GM23338 (cell line): ENCODE results near the gene PLA2R1. TPM values are rescaled to one million over a fixed set of nuclear protein-coding genes. Genes with fewer than 3 reads are reported as not detected.

Source experiments
- ATAC-seq: fragments of 200-7000 bp; cut with Tn5 transposase; 3 replicates; pipeline ENCODE4 v1.9.1; 2020
- DNase-seq: peaks from one replicate; pipeline ENCODE4 v3.0.0-alpha.2; 2015; ENCODE audit warnings: low spot score
- H2AFZ ChIP-seq: fragments of 200-600 bp; sonication (generic); 2 replicates; pipeline ENCODE4 v1.8.0; 2016; ENCODE audit warnings: antibody characterized with exemption, mild to moderate bottlenecking, moderate library complexity
- H3F3A ChIP-seq: fragments of 200-600 bp; sonication (generic); replicated peaks from 2 replicates; pipeline ENCODE4 v1.8.0; 2017; ENCODE audit warnings: antibody characterized with exemption, mixed run types, low read depth
- H3K27ac ChIP-seq: fragments of 200-600 bp; sonication (generic); 2 replicates; pipeline ENCODE4 v1.6.1; 2016; ENCODE audit warnings: low read depth
- H3K27me3 ChIP-seq: fragments of 200-600 bp; sonication (generic); 2 replicates; pipeline ENCODE4 v1.8.0; 2016; ENCODE audit warnings: mild to moderate bottlenecking, mixed run types, moderate library complexity; ENCODE audit not compliant: insufficient read depth
- H3K36me3 ChIP-seq: fragments of 200-600 bp; sonication (generic); 2 replicates; pipeline ENCODE4 v1.8.0; 2016; ENCODE audit warnings: mild to moderate bottlenecking; ENCODE audit not compliant: insufficient read depth
- H3K4me1 ChIP-seq: fragments of 200-600 bp; sonication (generic); 2 replicates; pipeline ENCODE4 v1.8.0; 2016; ENCODE audit warnings: mild to moderate bottlenecking, moderate library complexity; ENCODE audit not compliant: insufficient read depth
- H3K4me2 ChIP-seq: fragments of 200-600 bp; sonication (generic); 2 replicates; pipeline ENCODE4 v1.7.1; 2017; ENCODE audit warnings: mixed run types
- H3K4me3 ChIP-seq: fragments of 200-600 bp; sonication (generic); 2 replicates; pipeline ENCODE4 v1.6.1; 2016; ENCODE audit warnings: mixed run types
- H3K79me2 ChIP-seq: fragments of 200-600 bp; sonication (generic); replicated peaks from 2 replicates; pipeline ENCODE4 v1.8.0; 2017; ENCODE audit warnings: mild to moderate bottlenecking; ENCODE audit not compliant: insufficient read depth
- H3K9me2 ChIP-seq: fragments of 200-600 bp; sonication (generic); 2 replicates; pipeline ENCODE4 v1.8.0; 2017; ENCODE audit not compliant: insufficient read depth
- H4K20me1 ChIP-seq: fragments of 200-600 bp; sonication (generic); replicated peaks from 2 replicates; pipeline ENCODE4 v1.8.0; 2017; ENCODE audit warnings: mild to moderate bottlenecking; ENCODE audit not compliant: insufficient read depth
- H3K27ac Mint-ChIP-seq: 2 replicates; pipeline ENCODE4 v1.8.0; 2020; ENCODE audit warnings: inconsistent platforms, mild to moderate bottlenecking, moderate library complexity, mixed read lengths
- H3K27me3 Mint-ChIP-seq: 3 replicates; pipeline ENCODE4 v1.8.0; 2022; ENCODE audit warnings: low read depth, mild to moderate bottlenecking, moderate library complexity, mixed read lengths, inconsistent platforms; ENCODE audit not compliant: insufficient read depth, poor library complexity
- H3K36me3 Mint-ChIP-seq: 3 replicates; pipeline ENCODE4 v1.8.0; 2021; ENCODE audit warnings: low read depth, mild to moderate bottlenecking, inconsistent platforms, moderate library complexity, mixed read lengths
- H3K4me1 Mint-ChIP-seq: 3 replicates; pipeline ENCODE4 v1.8.0; 2020; ENCODE audit warnings: mild to moderate bottlenecking, inconsistent platforms, mixed read lengths
- H3K4me3 Mint-ChIP-seq: 3 replicates; pipeline ENCODE4 v1.8.0; 2021; ENCODE audit warnings: moderate library complexity, mild to moderate bottlenecking, inconsistent platforms, mixed read lengths
- H3K9me3 Mint-ChIP-seq: 3 replicates; pipeline ENCODE4 v1.8.0; 2020; ENCODE audit warnings: moderate library complexity, mild to moderate bottlenecking, inconsistent platforms, mixed read lengths
- CREB1 ChIP-seq: fragments of 250-450 bp; sonication (Bioruptor Pico); IDR thresholded peaks from 2 replicates; pipeline ENCODE4 v1.5.0; 2020; ENCODE audit warnings: low read depth, mild to moderate bottlenecking, moderate library complexity
- EZH2phosphoT487 ChIP-seq: fragments of 200-600 bp; sonication (generic); IDR thresholded peaks from one replicate; pipeline ENCODE4 v1.8.1; 2018; ENCODE audit warnings: antibody characterized with exemption; ENCODE audit not compliant: unreplicated experiment
- JUNB ChIP-seq: IDR thresholded peaks from one replicate; pipeline ENCODE4 v1.6.1; 2016; ENCODE audit warnings: antibody characterized with exemption; ENCODE audit not compliant: unreplicated experiment
- NANOG ChIP-seq: IDR thresholded peaks from 2 replicates; pipeline ENCODE4 v1.6.1; 2016; ENCODE audit warnings: antibody characterized with exemption, borderline replicate concordance
- ZNF114 ChIP-seq: fragments of 250-450 bp; sonication (Bioruptor Pico); IDR thresholded peaks from 2 replicates; pipeline ENCODE4 v1.5.0; 2020; ENCODE audit warnings: mild to moderate bottlenecking, moderate library complexity
- polyA plus RNA-seq: library from polyadenylated mRNA; unstranded; fragments of >200 nt; fragmentation: Nextera tagmentation; extraction: Ambion mirVana; gene quantifications from 2 replicates; pipeline ENCODE4 v1.2.1, GENCODE V29; 2016
- total RNA-seq: library from RNA; depleted of rRNA; stranded (reverse); fragments of >200 nt; shearing (Covaris generic); gene quantifications from 2 replicates; pipeline ENCODE4 v1.2.3, GENCODE V29; 2014
- TF ChIP-seq, protein P1 (sequence below): fragments of 250-450 bp; sonication (Bioruptor Pico); IDR thresholded peaks from 2 replicates; pipeline ENCODE4 v1.5.0; 2020; ENCODE audit warnings: mild to moderate bottlenecking, moderate library complexity
- TF ChIP-seq, protein P2 (sequence below): IDR thresholded peaks from one replicate; pipeline ENCODE4 v1.6.1; 2018; ENCODE audit warnings: antibody characterized with exemption; ENCODE audit not compliant: unreplicated experiment

Gene PLA2R1
- total and polyA plus RNA-seq, 2 experiments from 2014 or later, result 0.57 to 1.2 TPM

DNA sequence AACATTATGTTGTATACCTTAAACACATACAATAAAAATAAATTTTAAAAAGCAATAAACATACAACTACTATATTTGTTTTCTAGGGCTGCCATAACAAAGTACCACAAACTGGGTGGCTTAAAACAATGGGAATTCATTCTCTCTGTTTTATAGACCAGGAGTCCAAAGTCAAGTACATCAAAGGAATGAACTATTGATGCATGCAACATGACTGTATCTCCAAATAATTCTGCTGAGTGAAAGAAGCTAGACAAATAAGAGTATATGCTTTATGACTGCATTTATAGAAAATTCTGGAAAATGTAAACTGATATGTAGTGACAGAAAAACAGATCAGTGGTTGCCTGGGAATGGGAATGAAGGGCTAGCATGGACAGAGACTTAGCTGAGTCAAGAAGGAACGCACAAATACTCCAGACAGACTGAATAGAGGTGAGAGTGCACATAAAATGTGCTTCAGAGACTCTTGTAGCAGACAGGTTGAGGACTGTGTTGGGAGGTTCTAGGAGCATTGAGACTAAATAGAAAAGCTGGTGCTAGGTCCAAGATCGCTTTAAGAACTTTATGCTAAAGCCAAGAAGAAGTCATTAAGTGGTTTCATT lies 11.0 kb upstream of the PLA2R1 start (continued):
- TF ChIP-seq JUNB, result no peak
- TF ChIP-seq, protein P1, sequence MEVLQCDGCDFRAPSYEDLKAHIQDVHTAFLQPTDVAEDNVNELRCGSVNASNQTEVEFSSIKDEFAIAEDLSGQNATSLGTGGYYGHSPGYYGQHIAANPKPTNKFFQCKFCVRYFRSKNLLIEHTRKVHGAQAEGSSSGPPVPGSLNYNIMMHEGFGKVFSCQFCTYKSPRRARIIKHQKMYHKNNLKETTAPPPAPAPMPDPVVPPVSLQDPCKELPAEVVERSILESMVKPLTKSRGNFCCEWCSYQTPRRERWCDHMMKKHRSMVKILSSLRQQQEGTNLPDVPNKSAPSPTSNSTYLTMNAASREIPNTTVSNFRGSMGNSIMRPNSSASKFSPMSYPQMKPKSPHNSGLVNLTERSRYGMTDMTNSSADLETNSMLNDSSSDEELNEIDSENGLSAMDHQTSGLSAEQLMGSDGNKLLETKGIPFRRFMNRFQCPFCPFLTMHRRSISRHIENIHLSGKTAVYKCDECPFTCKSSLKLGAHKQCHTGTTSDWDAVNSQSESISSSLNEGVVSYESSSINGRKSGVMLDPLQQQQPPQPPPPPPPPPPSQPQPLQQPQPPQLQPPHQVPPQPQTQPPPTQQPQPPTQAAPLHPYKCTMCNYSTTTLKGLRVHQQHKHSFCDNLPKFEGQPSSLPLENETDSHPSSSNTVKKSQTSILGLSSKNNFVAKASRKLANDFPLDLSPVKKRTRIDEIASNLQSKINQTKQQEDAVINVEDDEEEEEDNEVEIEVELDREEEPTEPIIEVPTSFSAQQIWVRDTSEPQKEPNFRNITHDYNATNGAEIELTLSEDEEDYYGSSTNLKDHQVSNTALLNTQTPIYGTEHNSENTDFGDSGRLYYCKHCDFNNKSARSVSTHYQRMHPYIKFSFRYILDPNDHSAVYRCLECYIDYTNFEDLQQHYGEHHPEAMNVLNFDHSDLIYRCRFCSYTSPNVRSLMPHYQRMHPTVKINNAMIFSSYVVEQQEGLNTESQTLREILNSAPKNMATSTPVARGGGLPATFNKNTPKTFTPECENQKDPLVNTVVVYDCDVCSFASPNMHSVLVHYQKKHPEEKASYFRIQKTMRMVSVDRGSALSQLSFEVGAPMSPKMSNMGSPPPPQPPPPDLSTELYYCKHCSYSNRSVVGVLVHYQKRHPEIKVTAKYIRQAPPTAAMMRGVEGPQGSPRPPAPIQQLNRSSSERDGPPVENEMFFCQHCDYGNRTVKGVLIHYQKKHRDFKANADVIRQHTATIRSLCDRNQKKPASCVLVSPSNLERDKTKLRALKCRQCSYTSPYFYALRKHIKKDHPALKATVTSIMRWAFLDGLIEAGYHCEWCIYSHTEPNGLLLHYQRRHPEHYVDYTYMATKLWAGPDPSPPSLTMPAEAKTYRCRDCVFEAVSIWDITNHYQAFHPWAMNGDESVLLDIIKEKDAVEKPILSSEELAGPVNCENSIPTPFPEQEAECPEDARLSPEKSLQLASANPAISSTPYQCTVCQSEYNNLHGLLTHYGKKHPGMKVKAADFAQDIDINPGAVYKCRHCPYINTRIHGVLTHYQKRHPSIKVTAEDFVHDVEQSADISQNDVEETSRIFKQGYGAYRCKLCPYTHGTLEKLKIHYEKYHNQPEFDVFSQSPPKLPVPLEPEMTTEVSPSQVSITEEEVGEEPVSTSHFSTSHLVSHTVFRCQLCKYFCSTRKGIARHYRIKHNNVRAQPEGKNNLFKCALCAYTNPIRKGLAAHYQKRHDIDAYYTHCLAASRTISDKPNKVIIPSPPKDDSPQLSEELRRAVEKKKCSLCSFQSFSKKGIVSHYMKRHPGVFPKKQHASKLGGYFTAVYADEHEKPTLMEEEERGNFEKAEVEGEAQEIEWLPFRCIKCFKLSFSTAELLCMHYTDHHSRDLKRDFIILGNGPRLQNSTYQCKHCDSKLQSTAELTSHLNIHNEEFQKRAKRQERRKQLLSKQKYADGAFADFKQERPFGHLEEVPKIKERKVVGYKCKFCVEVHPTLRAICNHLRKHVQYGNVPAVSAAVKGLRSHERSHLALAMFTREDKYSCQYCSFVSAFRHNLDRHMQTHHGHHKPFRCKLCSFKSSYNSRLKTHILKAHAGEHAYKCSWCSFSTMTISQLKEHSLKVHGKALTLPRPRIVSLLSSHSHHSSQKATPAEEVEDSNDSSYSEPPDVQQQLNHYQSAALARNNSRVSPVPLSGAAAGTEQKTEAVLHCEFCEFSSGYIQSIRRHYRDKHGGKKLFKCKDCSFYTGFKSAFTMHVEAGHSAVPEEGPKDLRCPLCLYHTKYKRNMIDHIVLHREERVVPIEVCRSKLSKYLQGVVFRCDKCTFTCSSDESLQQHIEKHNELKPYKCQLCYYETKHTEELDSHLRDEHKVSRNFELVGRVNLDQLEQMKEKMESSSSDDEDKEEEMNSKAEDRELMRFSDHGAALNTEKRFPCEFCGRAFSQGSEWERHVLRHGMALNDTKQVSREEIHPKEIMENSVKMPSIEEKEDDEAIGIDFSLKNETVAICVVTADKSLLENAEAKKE, result no peak

DNA sequence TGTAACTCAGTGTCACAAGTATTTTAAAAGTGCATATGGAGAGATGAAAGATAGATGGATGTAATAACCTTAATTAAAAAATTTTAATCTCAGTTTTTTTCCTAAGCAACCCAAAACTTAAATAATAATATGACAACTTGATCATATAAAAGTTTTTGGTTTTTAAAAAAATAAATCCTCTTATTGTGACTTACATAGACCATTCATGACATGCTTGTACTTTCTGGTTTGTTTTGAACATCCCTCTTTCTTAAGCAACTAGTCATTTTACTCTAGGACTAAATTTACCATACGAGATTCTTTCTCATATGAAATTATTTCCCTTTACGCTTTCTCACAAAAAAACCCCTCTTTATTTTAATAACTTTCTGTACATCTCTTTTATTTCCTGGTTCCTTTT lies 6.5 kb upstream of the PLA2R1 start:
- Mint-ChIP-seq H3K9me3 (peaks cover 39% of the 10 kb centered on the region), H3K27ac (no peak overlapping the region), H3K4me1 (no peaks in the 10 kb centered on the region; the same call in 2 of the 3 replicates), H3K36me3 (peaks cover 22% of the 10 kb centered on the region), H3K4me3 (no peak overlapping the region), H3K27me3 (peaks cover 4% of the 10 kb centered on the region)
- Histone ChIP-seq H3K4me2 (no peak overlapping the region), H3K27me3 (peaks cover 2% of the 10 kb centered on the region; the same call in 1 of the 2 replicates), H3K79me2 (no peaks in the 10 kb centered on the region), H3K9me2 (peaks cover 5% of the 10 kb centered on the region; the same call in 1 of the 2 replicates), H3K27ac (no peak overlapping the region), H3F3A (no peaks in the 10 kb centered on the region), H2AFZ (no peak overlapping the region), H3K4me1 (no peaks in the 10 kb centered on the region), H3K36me3 (peaks cover 11% of the 10 kb centered on the region), H4K20me1 (no peaks in the 10 kb centered on the region), H3K4me3 (no peak overlapping the region)
- peak; percentile 43 for DNase-seq
- ATAC-seq, result no peak
- TF ChIP-seq ZNF114 (CRISPR knock-in tag) (no peak), CREB1 (CRISPR knock-in tag) (no peak), EZH2phosphoT487 (no peak), NANOG (no peak)
- TF ChIP-seq, protein P2, sequence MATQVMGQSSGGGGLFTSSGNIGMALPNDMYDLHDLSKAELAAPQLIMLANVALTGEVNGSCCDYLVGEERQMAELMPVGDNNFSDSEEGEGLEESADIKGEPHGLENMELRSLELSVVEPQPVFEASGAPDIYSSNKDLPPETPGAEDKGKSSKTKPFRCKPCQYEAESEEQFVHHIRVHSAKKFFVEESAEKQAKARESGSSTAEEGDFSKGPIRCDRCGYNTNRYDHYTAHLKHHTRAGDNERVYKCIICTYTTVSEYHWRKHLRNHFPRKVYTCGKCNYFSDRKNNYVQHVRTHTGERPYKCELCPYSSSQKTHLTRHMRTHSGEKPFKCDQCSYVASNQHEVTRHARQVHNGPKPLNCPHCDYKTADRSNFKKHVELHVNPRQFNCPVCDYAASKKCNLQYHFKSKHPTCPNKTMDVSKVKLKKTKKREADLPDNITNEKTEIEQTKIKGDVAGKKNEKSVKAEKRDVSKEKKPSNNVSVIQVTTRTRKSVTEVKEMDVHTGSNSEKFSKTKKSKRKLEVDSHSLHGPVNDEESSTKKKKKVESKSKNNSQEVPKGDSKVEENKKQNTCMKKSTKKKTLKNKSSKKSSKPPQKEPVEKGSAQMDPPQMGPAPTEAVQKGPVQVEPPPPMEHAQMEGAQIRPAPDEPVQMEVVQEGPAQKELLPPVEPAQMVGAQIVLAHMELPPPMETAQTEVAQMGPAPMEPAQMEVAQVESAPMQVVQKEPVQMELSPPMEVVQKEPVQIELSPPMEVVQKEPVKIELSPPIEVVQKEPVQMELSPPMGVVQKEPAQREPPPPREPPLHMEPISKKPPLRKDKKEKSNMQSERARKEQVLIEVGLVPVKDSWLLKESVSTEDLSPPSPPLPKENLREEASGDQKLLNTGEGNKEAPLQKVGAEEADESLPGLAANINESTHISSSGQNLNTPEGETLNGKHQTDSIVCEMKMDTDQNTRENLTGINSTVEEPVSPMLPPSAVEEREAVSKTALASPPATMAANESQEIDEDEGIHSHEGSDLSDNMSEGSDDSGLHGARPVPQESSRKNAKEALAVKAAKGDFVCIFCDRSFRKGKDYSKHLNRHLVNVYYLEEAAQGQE, result no peak
